MM.1S (cell line): ENCODE measurements around the gene ZNF607.

ENCODE experiments used
- EZH2 ChIP-seq: fragments of 300-600 bp; sonication (generic); optimal IDR thresholded peaks from 2 replicates; pipeline ENCODE3; 2017; ENCODE audit warnings: low read depth, mild to moderate bottlenecking, antibody characterized with exemption, low read length, mixed read lengths
- TF ChIP-seq, protein P1 (sequence below): fragments of 300-600 bp; sonication (generic); IDR thresholded peaks from 2 replicates; pipeline ENCODE4 v1.5.1; 2016; ENCODE audit warnings: antibody characterized with exemption, low read length, mixed read lengths

DNA sequence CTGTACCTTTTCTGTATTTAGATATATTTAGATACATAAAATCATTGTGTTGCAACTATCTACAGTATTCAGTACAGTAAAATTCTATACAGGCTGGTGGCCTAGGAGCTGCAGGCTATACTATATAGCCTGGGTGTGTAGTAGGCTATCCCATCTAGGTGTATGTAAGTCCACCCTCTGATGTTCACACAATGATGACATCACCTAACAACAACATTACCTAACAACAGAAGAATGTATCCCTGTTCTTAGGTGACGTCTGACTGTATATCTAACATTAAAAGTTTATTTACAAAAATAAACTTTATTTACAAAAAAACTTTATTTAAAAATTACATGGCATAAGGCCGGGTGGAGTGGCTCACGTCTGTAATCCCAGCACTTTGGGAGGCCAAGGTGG lies 36.0 kb downstream of the ZNF607 start:
- TF ChIP-seq, protein P1, sequence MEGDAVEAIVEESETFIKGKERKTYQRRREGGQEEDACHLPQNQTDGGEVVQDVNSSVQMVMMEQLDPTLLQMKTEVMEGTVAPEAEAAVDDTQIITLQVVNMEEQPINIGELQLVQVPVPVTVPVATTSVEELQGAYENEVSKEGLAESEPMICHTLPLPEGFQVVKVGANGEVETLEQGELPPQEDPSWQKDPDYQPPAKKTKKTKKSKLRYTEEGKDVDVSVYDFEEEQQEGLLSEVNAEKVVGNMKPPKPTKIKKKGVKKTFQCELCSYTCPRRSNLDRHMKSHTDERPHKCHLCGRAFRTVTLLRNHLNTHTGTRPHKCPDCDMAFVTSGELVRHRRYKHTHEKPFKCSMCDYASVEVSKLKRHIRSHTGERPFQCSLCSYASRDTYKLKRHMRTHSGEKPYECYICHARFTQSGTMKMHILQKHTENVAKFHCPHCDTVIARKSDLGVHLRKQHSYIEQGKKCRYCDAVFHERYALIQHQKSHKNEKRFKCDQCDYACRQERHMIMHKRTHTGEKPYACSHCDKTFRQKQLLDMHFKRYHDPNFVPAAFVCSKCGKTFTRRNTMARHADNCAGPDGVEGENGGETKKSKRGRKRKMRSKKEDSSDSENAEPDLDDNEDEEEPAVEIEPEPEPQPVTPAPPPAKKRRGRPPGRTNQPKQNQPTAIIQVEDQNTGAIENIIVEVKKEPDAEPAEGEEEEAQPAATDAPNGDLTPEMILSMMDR: no peak
- TF ChIP-seq EZH2: no peak
